ENCODE data around the gene MRPL54. TPM values are rescaled to one million over a fixed set of nuclear protein-coding genes. Genes with fewer than 3 reads are reported as not detected.

MRPL54 gene
- total and polyA plus RNA-seq, 9 donors, result 14.5 to 113 (median 64.4) TPM

GRCh38 chr19:3780786-3781304 lies 18.4 kb downstream of the MRPL54 start:
- no peak for TF ChIP-seq EP300 (IDR thresholded peaks at IDR 0.05)
- TF ChIP-seq, protein P1, sequence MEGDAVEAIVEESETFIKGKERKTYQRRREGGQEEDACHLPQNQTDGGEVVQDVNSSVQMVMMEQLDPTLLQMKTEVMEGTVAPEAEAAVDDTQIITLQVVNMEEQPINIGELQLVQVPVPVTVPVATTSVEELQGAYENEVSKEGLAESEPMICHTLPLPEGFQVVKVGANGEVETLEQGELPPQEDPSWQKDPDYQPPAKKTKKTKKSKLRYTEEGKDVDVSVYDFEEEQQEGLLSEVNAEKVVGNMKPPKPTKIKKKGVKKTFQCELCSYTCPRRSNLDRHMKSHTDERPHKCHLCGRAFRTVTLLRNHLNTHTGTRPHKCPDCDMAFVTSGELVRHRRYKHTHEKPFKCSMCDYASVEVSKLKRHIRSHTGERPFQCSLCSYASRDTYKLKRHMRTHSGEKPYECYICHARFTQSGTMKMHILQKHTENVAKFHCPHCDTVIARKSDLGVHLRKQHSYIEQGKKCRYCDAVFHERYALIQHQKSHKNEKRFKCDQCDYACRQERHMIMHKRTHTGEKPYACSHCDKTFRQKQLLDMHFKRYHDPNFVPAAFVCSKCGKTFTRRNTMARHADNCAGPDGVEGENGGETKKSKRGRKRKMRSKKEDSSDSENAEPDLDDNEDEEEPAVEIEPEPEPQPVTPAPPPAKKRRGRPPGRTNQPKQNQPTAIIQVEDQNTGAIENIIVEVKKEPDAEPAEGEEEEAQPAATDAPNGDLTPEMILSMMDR (IDR thresholded peaks at IDR 0.05), result no peak
- no peak for TF ChIP-seq POLR2A (IDR thresholded peaks at IDR 0.05)
- no peak overlapping the region for H3K27ac ChIP-seq
- H3K36me3 ChIP-seq, result no peaks in the 10 kb centered on the region
- no peak for DNase-seq
- WGBS, 3 donors, result 83 to 90% (median 86%) methylated on average over 9 of the region's 9 CpGs
- H3K4me1 ChIP-seq (ENCODE audit: insufficient read depth), result no peaks in the 10 kb centered on the region
- intact Hi-C loops (cut with DNase I), result no loop called here
- H3K27me3 ChIP-seq, result no peaks in the 10 kb centered on the region
- H3K9me3 ChIP-seq, result peaks cover 0 to 14% of the 10 kb centered on the region in 2 donors
- H3K4me3 ChIP-seq, result no peak overlapping the region

- TF ChIP-seq EP300 (IDR thresholded peaks at IDR 0.05) (no peak), POLR2A (IDR thresholded peaks at IDR 0.05) (no peak)
- TF ChIP-seq, protein P1 (IDR thresholded peaks at IDR 0.05), result no peak
- no peaks in the 10 kb centered on the region for H3K36me3 ChIP-seq
- H3K27me3 ChIP-seq, result no peaks in the 10 kb centered on the region
- no peak overlapping the region for H3K4me3 ChIP-seq
- intact Hi-C loops (cut with DNase I), result no loop called here
- WGBS, 3 donors, result 95 to 99% (median 95%) methylated on average over 2 of the region's 2 CpGs
- H3K4me1 ChIP-seq (ENCODE audit: insufficient read depth), result no peaks in the 10 kb centered on the region
- H3K9me3 ChIP-seq, result peaks cover 0 to 14% of the 10 kb centered on the region in 2 donors
- DNase-seq, result no peak
- no peak overlapping the region for H3K27ac ChIP-seq
Measured at GRCh38 chr19:3781603-3782002, 19.1 kb downstream of the MRPL54 start.

DNA sequence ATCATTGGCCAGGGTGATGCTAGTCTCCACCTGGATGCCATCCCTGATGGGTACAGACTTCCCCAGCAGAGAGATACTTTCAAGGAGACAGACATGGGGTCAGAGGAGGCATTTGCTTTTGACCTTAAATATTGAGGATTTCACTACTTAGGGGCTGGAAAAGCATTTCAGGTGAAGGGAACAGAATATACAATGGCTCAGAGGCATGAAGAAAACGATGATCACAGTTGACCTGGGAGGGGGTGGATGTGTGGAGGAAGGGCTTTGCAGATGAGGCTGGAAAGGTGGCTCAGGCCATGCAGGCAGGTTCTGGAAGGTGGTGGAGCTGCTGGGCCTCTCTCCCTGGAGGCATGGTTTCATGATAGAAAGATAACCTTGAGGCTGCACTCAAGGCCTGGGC lies 19.8 kb downstream of the MRPL54 start:
- TF ChIP-seq POLR2A (IDR thresholded peaks at IDR 0.05), result no peak
- no peak for TF ChIP-seq EP300 (IDR thresholded peaks at IDR 0.05)
- TF ChIP-seq, protein P1 (IDR thresholded peaks at IDR 0.05), result no peak
- H3K4me1 ChIP-seq (ENCODE audit: insufficient read depth), result no peaks in the 10 kb centered on the region
- WGBS, 3 donors, result 89 to 94% (median 90%) methylated on average over 1 of the region's 1 CpG
- H3K9me3 ChIP-seq, result peaks cover 0 to 14% of the 10 kb centered on the region in 2 donors
- intact Hi-C loops (cut with DNase I), result no loop called here
- DNase-seq, result no peak
- H3K27me3 ChIP-seq, result no peaks in the 10 kb centered on the region
- H3K27ac ChIP-seq, result no peak overlapping the region
- H3K36me3 ChIP-seq, result no peaks in the 10 kb centered on the region
- H3K4me3 ChIP-seq, result no peak overlapping the region

- Histone ChIP-seq H3K27ac (no peak overlapping the region), H3K4me1 (ENCODE audit: insufficient read depth) (no peaks in the 10 kb centered on the region), H3K9me3 (peaks cover 0 to 14% of the 10 kb centered on the region in 2 donors), H3K27me3 (no peaks in the 10 kb centered on the region), H3K4me3 (no peak overlapping the region), H3K36me3 (no peaks in the 10 kb centered on the region)
- intact Hi-C loops (cut with DNase I), result no loop called here
- WGBS, 3 donors, result 78 to 86% (median 82%) methylated on average over 13 of the region's 13 CpGs
- no peak for DNase-seq
- TF ChIP-seq EP300 (IDR thresholded peaks at IDR 0.05) (no peak), POLR2A (IDR thresholded peaks at IDR 0.05) (no peak)
- TF ChIP-seq, protein P1 (IDR thresholded peaks at IDR 0.05), result no peak
Measured at GRCh38 chr19:3782903-3783302, 20.4 kb downstream of the MRPL54 start.

All from ovary (tissue), 9 donors.